ENCODE measurements around the gene PTCRA.

- TF ChIP-seq RCOR1 (IDR thresholded peaks at IDR 0.05; ENCODE audit: insufficient replicate concordance, low read length) (no peak), POLR2A (IDR thresholded peaks at IDR 0.05; ENCODE audit: low read depth, low read length) (no peak), RAD21 (IDR thresholded peaks at IDR 0.05; ENCODE audit: low read length) (no peak), USF2 (IDR thresholded peaks at IDR 0.05; ENCODE audit: low read depth, low read length) (no peak)
- TF ChIP-seq, protein P1, sequence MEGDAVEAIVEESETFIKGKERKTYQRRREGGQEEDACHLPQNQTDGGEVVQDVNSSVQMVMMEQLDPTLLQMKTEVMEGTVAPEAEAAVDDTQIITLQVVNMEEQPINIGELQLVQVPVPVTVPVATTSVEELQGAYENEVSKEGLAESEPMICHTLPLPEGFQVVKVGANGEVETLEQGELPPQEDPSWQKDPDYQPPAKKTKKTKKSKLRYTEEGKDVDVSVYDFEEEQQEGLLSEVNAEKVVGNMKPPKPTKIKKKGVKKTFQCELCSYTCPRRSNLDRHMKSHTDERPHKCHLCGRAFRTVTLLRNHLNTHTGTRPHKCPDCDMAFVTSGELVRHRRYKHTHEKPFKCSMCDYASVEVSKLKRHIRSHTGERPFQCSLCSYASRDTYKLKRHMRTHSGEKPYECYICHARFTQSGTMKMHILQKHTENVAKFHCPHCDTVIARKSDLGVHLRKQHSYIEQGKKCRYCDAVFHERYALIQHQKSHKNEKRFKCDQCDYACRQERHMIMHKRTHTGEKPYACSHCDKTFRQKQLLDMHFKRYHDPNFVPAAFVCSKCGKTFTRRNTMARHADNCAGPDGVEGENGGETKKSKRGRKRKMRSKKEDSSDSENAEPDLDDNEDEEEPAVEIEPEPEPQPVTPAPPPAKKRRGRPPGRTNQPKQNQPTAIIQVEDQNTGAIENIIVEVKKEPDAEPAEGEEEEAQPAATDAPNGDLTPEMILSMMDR (conservative IDR thresholded peaks at IDR 0.05; ENCODE audit: low read depth, low read length) = no peak
Measured at GRCh38 chr6:42968783-42969182, 52.9 kb downstream of the PTCRA start.
